GM23338 (cell line): ENCODE results near the gene CASK. TPM values are rescaled to one million over a fixed set of nuclear protein-coding genes. Genes with fewer than 3 reads are reported as not detected.

Source experiments
- ATAC-seq: fragments of 200-7000 bp; cut with Tn5 transposase; 3 replicates; pipeline ENCODE4 v1.9.1; 2020
- DNase-seq: peaks from one replicate; pipeline ENCODE4 v3.0.0-alpha.2; 2015; ENCODE audit warnings: low spot score
- H2AFZ ChIP-seq: fragments of 200-600 bp; sonication (generic); 2 replicates; pipeline ENCODE4 v1.8.0; 2016; ENCODE audit warnings: antibody characterized with exemption, mild to moderate bottlenecking, moderate library complexity
- H3F3A ChIP-seq: fragments of 200-600 bp; sonication (generic); replicated peaks from 2 replicates; pipeline ENCODE4 v1.8.0; 2017; ENCODE audit warnings: antibody characterized with exemption, mixed run types, low read depth
- H3K27ac ChIP-seq: fragments of 200-600 bp; sonication (generic); 2 replicates; pipeline ENCODE4 v1.6.1; 2016; ENCODE audit warnings: low read depth
- H3K27me3 ChIP-seq: fragments of 200-600 bp; sonication (generic); 2 replicates; pipeline ENCODE4 v1.8.0; 2016; ENCODE audit warnings: mild to moderate bottlenecking, mixed run types, moderate library complexity; ENCODE audit not compliant: insufficient read depth
- H3K36me3 ChIP-seq: fragments of 200-600 bp; sonication (generic); 2 replicates; pipeline ENCODE4 v1.8.0; 2016; ENCODE audit warnings: mild to moderate bottlenecking; ENCODE audit not compliant: insufficient read depth
- H3K4me1 ChIP-seq: fragments of 200-600 bp; sonication (generic); 2 replicates; pipeline ENCODE4 v1.8.0; 2016; ENCODE audit warnings: mild to moderate bottlenecking, moderate library complexity; ENCODE audit not compliant: insufficient read depth
- H3K4me2 ChIP-seq: fragments of 200-600 bp; sonication (generic); 2 replicates; pipeline ENCODE4 v1.7.1; 2017; ENCODE audit warnings: mixed run types
- H3K4me3 ChIP-seq: fragments of 200-600 bp; sonication (generic); 2 replicates; pipeline ENCODE4 v1.6.1; 2016; ENCODE audit warnings: mixed run types
- H3K79me2 ChIP-seq: fragments of 200-600 bp; sonication (generic); replicated peaks from 2 replicates; pipeline ENCODE4 v1.8.0; 2017; ENCODE audit warnings: mild to moderate bottlenecking; ENCODE audit not compliant: insufficient read depth
- H3K9me2 ChIP-seq: fragments of 200-600 bp; sonication (generic); 2 replicates; pipeline ENCODE4 v1.8.0; 2017; ENCODE audit not compliant: insufficient read depth
- H4K20me1 ChIP-seq: fragments of 200-600 bp; sonication (generic); replicated peaks from 2 replicates; pipeline ENCODE4 v1.8.0; 2017; ENCODE audit warnings: mild to moderate bottlenecking; ENCODE audit not compliant: insufficient read depth
- H3K27ac Mint-ChIP-seq: 2 replicates; pipeline ENCODE4 v1.8.0; 2020; ENCODE audit warnings: inconsistent platforms, mild to moderate bottlenecking, moderate library complexity, mixed read lengths
- H3K27me3 Mint-ChIP-seq: 3 replicates; pipeline ENCODE4 v1.8.0; 2022; ENCODE audit warnings: low read depth, mild to moderate bottlenecking, moderate library complexity, mixed read lengths, inconsistent platforms; ENCODE audit not compliant: insufficient read depth, poor library complexity
- H3K36me3 Mint-ChIP-seq: 3 replicates; pipeline ENCODE4 v1.8.0; 2021; ENCODE audit warnings: low read depth, mild to moderate bottlenecking, inconsistent platforms, moderate library complexity, mixed read lengths
- H3K4me1 Mint-ChIP-seq: 3 replicates; pipeline ENCODE4 v1.8.0; 2020; ENCODE audit warnings: mild to moderate bottlenecking, inconsistent platforms, mixed read lengths
- H3K4me3 Mint-ChIP-seq: 3 replicates; pipeline ENCODE4 v1.8.0; 2021; ENCODE audit warnings: moderate library complexity, mild to moderate bottlenecking, inconsistent platforms, mixed read lengths
- H3K9me3 Mint-ChIP-seq: 3 replicates; pipeline ENCODE4 v1.8.0; 2020; ENCODE audit warnings: moderate library complexity, mild to moderate bottlenecking, inconsistent platforms, mixed read lengths
- ETS1 ChIP-seq: IDR thresholded peaks from 2 replicates; pipeline ENCODE4 v1.6.1; 2016; ENCODE audit warnings: antibody characterized with exemption
- JUNB ChIP-seq: IDR thresholded peaks from one replicate; pipeline ENCODE4 v1.6.1; 2016; ENCODE audit warnings: antibody characterized with exemption; ENCODE audit not compliant: unreplicated experiment
- POLR2AphosphoS5 ChIP-seq: IDR thresholded peaks from 2 replicates; pipeline ENCODE4 v1.6.1; 2016; ENCODE audit warnings: antibody characterized with exemption, low read depth
- REST ChIP-seq: IDR thresholded peaks from one replicate; pipeline ENCODE4 v1.6.1; 2018; ENCODE audit warnings: antibody characterized with exemption; ENCODE audit not compliant: unreplicated experiment
- ZNF331 ChIP-seq: fragments of 250-450 bp; sonication (Bioruptor Pico); IDR thresholded peaks from 2 replicates; pipeline ENCODE4 v1.5.0; 2020; ENCODE audit warnings: low read depth, mild to moderate bottlenecking, moderate library complexity
- polyA plus RNA-seq: library from polyadenylated mRNA; unstranded; fragments of >200 nt; fragmentation: Nextera tagmentation; extraction: Ambion mirVana; gene quantifications from 2 replicates; pipeline ENCODE4 v1.2.1, GENCODE V29; 2016
- total RNA-seq: library from RNA; depleted of rRNA; stranded (reverse); fragments of >200 nt; shearing (Covaris generic); gene quantifications from 2 replicates; pipeline ENCODE4 v1.2.3, GENCODE V29; 2014

Gene CASK
- total and polyA plus RNA-seq, 2 experiments from 2014 or later = 15.3 to 44.4 TPM

- TF ChIP-seq REST = no peak
Measured at GRCh38 chrX:41716222-41716621, 207.1 kb downstream of the CASK start (continued).

GRCh38 chrX:41711021-41711667 is 212.2 kb downstream of the CASK start:
- H3K36me3 Mint-ChIP-seq = peaks cover 6% of the 10 kb centered on the region; the same call in 2 of the 3 replicates
- no peak overlapping the region for H2AFZ ChIP-seq
- H3K27ac ChIP-seq = no peak overlapping the region
- peaks cover 12% of the 10 kb centered on the region for H3K4me1 ChIP-seq
- no peaks in the 10 kb centered on the region for H3F3A ChIP-seq
- no peaks in the 10 kb centered on the region for H3K9me2 ChIP-seq
- H4K20me1 ChIP-seq = no peaks in the 10 kb centered on the region
- no peak overlapping the region for H3K4me3 ChIP-seq
- no peak overlapping the region for H3K4me2 ChIP-seq
- no peaks in the 10 kb centered on the region for H3K27me3 Mint-ChIP-seq
- H3K9me3 Mint-ChIP-seq = no peaks in the 10 kb centered on the region
- DNase-seq (no peak), ATAC-seq (no peak)
- H3K27ac Mint-ChIP-seq = no peak overlapping the region
- no peaks in the 10 kb centered on the region for H3K27me3 ChIP-seq
- H3K4me3 Mint-ChIP-seq = no peak overlapping the region
- H3K79me2 ChIP-seq = no peaks in the 10 kb centered on the region
- peaks cover 38% of the 10 kb centered on the region for H3K4me1 Mint-ChIP-seq
- no peak for TF ChIP-seq JUNB
- TF ChIP-seq POLR2AphosphoS5 = no peak
- no peak for TF ChIP-seq REST
- TF ChIP-seq ZNF331 (CRISPR knock-in tag) = no peak
- no peak for TF ChIP-seq ETS1
- H3K36me3 ChIP-seq = no peaks in the 10 kb centered on the region
